Muscle of arm (tissue), 14 donors: Measurements from ENCODE around the gene KRT6C. TPM values are rescaled to one million over a fixed set of nuclear protein-coding genes. Genes with fewer than 3 reads are reported as not detected.

Experiments
- DNase-seq: peaks from one replicate; pipeline ENCODE4 v3.0.0-alpha.2; 2013
- long read RNA-seq, 11 donors: transcript quantifications; one replicate each; lab custom pipeline, GENCODE V29; 2026
- polyA plus RNA-seq, 12 donors: library from polyadenylated mRNA; unstranded; fragments of 120-200 nt; gene quantifications; one replicate each; pipeline ENCODE4 v1.2.1, GENCODE V29; 2013; ENCODE audit not compliant: insufficient read length in 12 of 12

KRT6C gene
- 1 to 10 TPM in 1 of 12 donors, under 1 TPM in 3, not detected in 8; 0.15 to 4.9 (median 0.91) TPM for polyA plus RNA-seq
- long read RNA-seq, donor 1: 0 reads
- long read RNA-seq, donor 2: 0 reads
- long read RNA-seq, donor 3: 0 reads
- long read RNA-seq, donor 4: 0 reads
- long read RNA-seq, donor 5: 0 reads
- long read RNA-seq, donor 6: 0 reads
- long read RNA-seq, donor 7: 0 reads
- long read RNA-seq, donor 8: 0 reads
- long read RNA-seq, donor 9: 0 reads
- long read RNA-seq, donor 10: 0 reads
- long read RNA-seq, donor 11: 0 reads

- no peak for DNase-seq
These were observed at the start of gene KRT6C for GRCh38 chr12:52473768-52474167. Gene KRT6C (minus strand): TSS chr12:52473805. CDS start chr12:52473737, 68 bp downstream.

- DNase-seq: no peak
These were observed 48.9 kb upstream of the KRT6C start for GRCh38 chr12:52522346-52523011.

- DNase-seq: no peak
These were observed 48.1 kb upstream of the KRT6C start for GRCh38 chr12:52521568-52522266.

- no peak for DNase-seq
These were observed 47.6 kb upstream of the KRT6C start for GRCh38 chr12:52521175-52521567.

GRCh38 chr12:52519826-52520662 lies 46.4 kb upstream of the KRT6C start, which contains the start of gene KRT5:
Gene KRT5 (minus strand): TSS chr12:52520394. CDS start chr12:52520296, 98 bp downstream.
- no peak for DNase-seq

- no peak for DNase-seq
These were observed 45.7 kb upstream of the KRT6C start for GRCh38 chr12:52519387-52519703.

GRCh38 chr12:52518574-52519386 lies 45.2 kb upstream of the KRT6C start:
- DNase-seq: no peak

- DNase-seq: no peak
These were observed 44.3 kb upstream of the KRT6C start for GRCh38 chr12:52517888-52518287.

GRCh38 chr12:52517005-52517835 lies 43.6 kb upstream of the KRT6C start:
- no peak for DNase-seq

GRCh38 chr12:52515927-52516831 lies 42.6 kb upstream of the KRT6C start:
- DNase-seq: no peak

- no peak for DNase-seq
These were observed 41.7 kb upstream of the KRT6C start for GRCh38 chr12:52515319-52515646.

GRCh38 chr12:52514471-52515318 lies 41.1 kb upstream of the KRT6C start:
- DNase-seq: no peak

- no peak for DNase-seq
These were observed 40.1 kb upstream of the KRT6C start for GRCh38 chr12:52513736-52514135.

- DNase-seq: no peak
These were observed 34.6 kb upstream of the KRT6C start for GRCh38 chr12:52508211-52508610.

GRCh38 chr12:52506858-52507715 lies 33.5 kb upstream of the KRT6C start:
- DNase-seq: no peak

- no peak for DNase-seq
These were observed 29.3 kb upstream of the KRT6C start for GRCh38 chr12:52502877-52503276.

GRCh38 chr12:52501490-52501889 lies 27.9 kb upstream of the KRT6C start:
- DNase-seq: no peak
